GM21381 (cell line): ENCODE measurements around the gene SLC41A3.
"Not testable (repeated sequence)": the region's sequence is repeated elsewhere in the genome, so short reads cannot be mapped to it uniquely, and the experiment has no call there.

ENCODE experiments used
- ATAC-seq: cut with Tn5 transposase; IDR thresholded peaks from one replicate; pipeline ENCODE4 v1.9.1; 2021; ENCODE audit warnings: mild to moderate bottlenecking, moderate library complexity; ENCODE audit not compliant: unreplicated experiment

Gene SLC41A3

GRCh38 chr3:126107203-126107939 lies 23.4 kb upstream of the SLC41A3 start:
- no peak for ATAC-seq

- no peak for ATAC-seq
These were observed 22.6 kb upstream of the SLC41A3 start for GRCh38 chr3:126106336-126107202.

- no peak for ATAC-seq
These were observed 21.8 kb upstream of the SLC41A3 start for GRCh38 chr3:126105691-126106187.

- ATAC-seq = no peak
These were observed 21.1 kb upstream of the SLC41A3 start for GRCh38 chr3:126104742-126105605.

- ATAC-seq = no peak
These were observed 20.2 kb upstream of the SLC41A3 start for GRCh38 chr3:126104028-126104635.

- ATAC-seq = no peak
These were observed 19.4 kb upstream of the SLC41A3 start for GRCh38 chr3:126103121-126104027.

GRCh38 chr3:126102530-126102951 lies 18.6 kb upstream of the SLC41A3 start:
- ATAC-seq = no peak

- no peak for ATAC-seq
These were observed 18.1 kb upstream of the SLC41A3 start for GRCh38 chr3:126102011-126102410.

GRCh38 chr3:126101521-126101982 lies 17.6 kb upstream of the SLC41A3 start:
- ATAC-seq = no peak

GRCh38 chr3:126100634-126101301 lies 16.8 kb upstream of the SLC41A3 start:
- ATAC-seq = no peak

GRCh38 chr3:126100269-126100633 lies 16.3 kb upstream of the SLC41A3 start:
- no peak for ATAC-seq

GRCh38 chr3:126098391-126098858 lies 14.5 kb upstream of the SLC41A3 start:
- no peak for ATAC-seq

- ATAC-seq = no peak
These were observed 13.9 kb upstream of the SLC41A3 start for GRCh38 chr3:126097801-126098200.

- not testable (repeated sequence) for ATAC-seq
These were observed 12.3 kb upstream of the SLC41A3 start for GRCh38 chr3:126096274-126096673.

GRCh38 chr3:126092128-126092527 lies 8.2 kb upstream of the SLC41A3 start:
- not testable (repeated sequence) for ATAC-seq

GRCh38 chr3:126087552-126088175 lies 3.7 kb upstream of the SLC41A3 start:
- ATAC-seq = no peak

GRCh38 chr3:126085841-126086240 lies 1.9 kb upstream of the SLC41A3 start:
- no peak for ATAC-seq

- ATAC-seq = no peak
These were observed 1.4 kb upstream of the SLC41A3 start for GRCh38 chr3:126085276-126085675.
